ENCODE data around the gene NAA40. TPM values are rescaled to one million over a fixed set of nuclear protein-coding genes. Genes with fewer than 3 reads are reported as not detected.

The NAA40 gene
- total RNA-seq, 1 donor from 2014 or later, result 8.3 TPM

- DNase-seq (ENCODE audit: low read depth in 2 of 2), result no peak
Measured at GRCh38 chr11:63912678-63913077, 26.1 kb upstream of the NAA40 start.

GRCh38 chr11:63913866-63914830 is 24.7 kb upstream of the NAA40 start:
- DNase-seq (ENCODE audit: low read depth in 2 of 2), result no peak

GRCh38 chr11:63914896-63915691 is 23.7 kb upstream of the NAA40 start:
- DNase-seq (ENCODE audit: low read depth in 2 of 2), result no peak

GRCh38 chr11:63915961-63916836 is 22.6 kb upstream of the NAA40 start:
- DNase-seq (ENCODE audit: low read depth in 2 of 2), result peak in 1 of 2 donors; percentile 24

- DNase-seq (ENCODE audit: low read depth in 2 of 2), result peak; percentile 39 to 72
Measured at GRCh38 chr11:63916837-63917691, 21.7 kb upstream of the NAA40 start, which contains the start of gene RCOR2. Gene RCOR2, minus strand, starts transcription at chr11:63917164. Its CDS starts 708 bp downstream, at chr11:63916456.

GRCh38 chr11:63917692-63918506 is 20.9 kb upstream of the NAA40 start:
- DNase-seq (ENCODE audit: low read depth in 2 of 2), result peak in 1 of 2 donors; percentile 24

- no peak for DNase-seq (ENCODE audit: low read depth in 2 of 2)
Measured at GRCh38 chr11:63918507-63919191, 20.2 kb upstream of the NAA40 start.

- DNase-seq (ENCODE audit: low read depth in 2 of 2), result no peak
Measured at GRCh38 chr11:63919267-63920125, 19.3 kb upstream of the NAA40 start.

GRCh38 chr11:63920126-63920938 is 18.5 kb upstream of the NAA40 start:
- no peak for DNase-seq (ENCODE audit: low read depth in 2 of 2)

- peak in 1 of 2 donors; percentile 21 for DNase-seq (ENCODE audit: low read depth in 2 of 2)
Measured at GRCh38 chr11:63920939-63921417, 17.8 kb upstream of the NAA40 start.

- no peak for DNase-seq (ENCODE audit: low read depth in 2 of 2)
Measured at GRCh38 chr11:63922673-63923192, 16.1 kb upstream of the NAA40 start.

- DNase-seq (ENCODE audit: low read depth in 2 of 2), result no peak
Measured at GRCh38 chr11:63923319-63923718, 15.5 kb upstream of the NAA40 start.

GRCh38 chr11:63929616-63930015 is 9.2 kb upstream of the NAA40 start:
- no peak for DNase-seq (ENCODE audit: low read depth in 2 of 2)

- no peak for DNase-seq (ENCODE audit: low read depth in 2 of 2)
Measured at GRCh38 chr11:63931045-63931444, 7.8 kb upstream of the NAA40 start.

- DNase-seq (ENCODE audit: low read depth in 2 of 2), result no peak
Measured at GRCh38 chr11:63931876-63932275, 6.9 kb upstream of the NAA40 start.

- DNase-seq (ENCODE audit: low read depth in 2 of 2), result no peak
Measured at GRCh38 chr11:63933459-63933858, 5.3 kb upstream of the NAA40 start.
